Spleen (tissue), 7 donors: ENCODE measurements around the gene MAML1.

Experiments
- CTCF ChIP-seq, 11 experiments: fragments of 200-600 bp in 7 of 11; fragments of 450-650 bp in 4 of 11; sonication (generic) in 4 of 11; IDR thresholded peaks in 8 of 11; conservative IDR thresholded peaks in 3 of 11; 1 replicate in 7 of 11; 2 replicates in 4 of 11; pipeline versions ENCODE4 v1.4.0 to v1.8.0; 2016 to 2021; ENCODE audit warnings: antibody characterized with exemption in 11 of 11, inconsistent platforms in 4 of 11, mild to moderate bottlenecking in 1 of 11
- POLR2A ChIP-seq, 3 donors: fragments of 450-650 bp; IDR thresholded peaks; one replicate each; pipeline ENCODE4 v1.5.1; 2017; ENCODE audit warnings: antibody characterized with exemption in 3 of 3, mild to moderate bottlenecking in 1 of 3
- donor health status: DM: no; HTN: no; CAD: no; lungs with moderate emphysema.
- donor health status: DM: no; HTN: no; CAD: no.
- donor health status: DM: no; HTN: no; CAD: no.

GRCh38 chr5:179773686-179774040, 41.0 kb downstream of the MAML1 start:
- TF ChIP-seq POLR2A (IDR thresholded peaks at IDR 0.05) (no peak), CTCF (IDR thresholded peaks at IDR 0.05 in 8 of 11, conservative IDR thresholded peaks at IDR 0.05 in 3 of 11) (no peak)
